ENCODE results near the gene MYO18A.

GRCh38 chr17:29037739-29038084, 142.5 kb downstream of the MYO18A start:
- TF ChIP-seq CTCF (conservative IDR thresholded peaks at IDR 0.05) (no peak), ZFX (IDR thresholded peaks at IDR 0.05) (no peak)

Data from C4-2B (cell line).